Measurements from ENCODE around the gene CNOT6. TPM values are rescaled to one million over a fixed set of nuclear protein-coding genes. Genes with fewer than 3 reads are reported as not detected.
A peak's percentile ranks its signal among the peaks of the same experiment; 100 is the strongest.
"Not testable (repeated sequence)": the region's sequence is repeated elsewhere in the genome, so short reads cannot be mapped to it uniquely, and the experiment has no call there.

The CNOT6 gene
- total RNA-seq, 1 donor from 2014 or later = 21.7 TPM

DNA sequence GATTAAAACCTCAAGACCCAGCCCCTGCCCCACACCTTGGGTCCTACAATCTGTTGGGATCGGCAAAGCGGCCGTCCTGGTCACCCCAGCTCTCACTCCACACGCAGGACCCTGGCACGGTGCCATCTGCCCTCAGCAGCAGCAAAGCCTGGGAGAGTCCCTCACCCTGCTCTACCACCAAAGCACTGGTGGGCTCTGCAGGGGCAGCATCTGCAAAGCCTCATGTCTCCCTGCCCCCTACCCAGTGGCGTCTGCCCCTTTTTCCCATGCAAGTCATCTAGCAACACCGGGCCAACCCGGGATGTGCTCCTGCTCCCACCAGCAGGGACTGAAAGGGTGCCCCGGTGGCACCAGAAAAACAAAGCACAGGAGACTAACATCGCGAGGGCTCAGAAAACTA is 19.6 kb upstream of the CNOT6 start:
- no peak overlapping the region for H3K4me3 ChIP-seq
- H3K9me3 ChIP-seq = no peaks in the 10 kb centered on the region
- TF ChIP-seq, protein P1, sequence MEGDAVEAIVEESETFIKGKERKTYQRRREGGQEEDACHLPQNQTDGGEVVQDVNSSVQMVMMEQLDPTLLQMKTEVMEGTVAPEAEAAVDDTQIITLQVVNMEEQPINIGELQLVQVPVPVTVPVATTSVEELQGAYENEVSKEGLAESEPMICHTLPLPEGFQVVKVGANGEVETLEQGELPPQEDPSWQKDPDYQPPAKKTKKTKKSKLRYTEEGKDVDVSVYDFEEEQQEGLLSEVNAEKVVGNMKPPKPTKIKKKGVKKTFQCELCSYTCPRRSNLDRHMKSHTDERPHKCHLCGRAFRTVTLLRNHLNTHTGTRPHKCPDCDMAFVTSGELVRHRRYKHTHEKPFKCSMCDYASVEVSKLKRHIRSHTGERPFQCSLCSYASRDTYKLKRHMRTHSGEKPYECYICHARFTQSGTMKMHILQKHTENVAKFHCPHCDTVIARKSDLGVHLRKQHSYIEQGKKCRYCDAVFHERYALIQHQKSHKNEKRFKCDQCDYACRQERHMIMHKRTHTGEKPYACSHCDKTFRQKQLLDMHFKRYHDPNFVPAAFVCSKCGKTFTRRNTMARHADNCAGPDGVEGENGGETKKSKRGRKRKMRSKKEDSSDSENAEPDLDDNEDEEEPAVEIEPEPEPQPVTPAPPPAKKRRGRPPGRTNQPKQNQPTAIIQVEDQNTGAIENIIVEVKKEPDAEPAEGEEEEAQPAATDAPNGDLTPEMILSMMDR (IDR thresholded peaks at IDR 0.05) = no peak
- H3K27me3 ChIP-seq = no peaks in the 10 kb centered on the region
- no peak overlapping the region for H3K27ac ChIP-seq
- H3K4me1 ChIP-seq = no peaks in the 10 kb centered on the region
- H3K36me3 ChIP-seq = no peaks in the 10 kb centered on the region
- no peak for ATAC-seq
- peak; percentile 59 for DNase-seq
- intact Hi-C loops (cut with DNase I) = loop anchor here (5.0 kb wide), 1 partner anchor 182 kb away; the partner anchor contains the start of gene MAPK9

DNA sequence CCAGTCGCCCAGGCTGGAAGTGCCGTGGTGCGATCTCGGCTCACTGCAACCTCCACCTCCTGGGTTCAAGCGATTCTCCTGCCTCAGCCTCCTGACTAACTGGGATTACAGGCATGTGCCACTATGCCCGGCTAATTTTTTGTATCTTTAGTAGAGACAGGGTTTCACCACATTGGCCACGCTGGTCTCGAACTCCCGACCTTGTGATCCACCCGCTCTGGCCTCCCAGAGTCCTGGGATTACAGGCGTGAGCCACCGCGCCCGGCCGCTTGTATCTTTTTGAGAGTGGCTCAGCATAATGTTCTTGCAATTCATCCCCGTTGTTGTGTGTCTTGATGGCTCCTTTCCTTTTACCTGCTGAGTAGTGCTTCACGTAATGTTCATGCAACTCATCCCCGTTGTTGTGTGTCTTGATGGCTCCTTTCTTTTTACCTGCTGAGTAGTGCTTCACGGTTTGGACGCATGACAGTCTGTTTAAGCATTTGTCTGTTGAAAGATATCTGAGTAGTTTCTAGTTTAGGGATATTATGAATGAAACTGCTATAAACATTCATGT is 18.1 kb upstream of the CNOT6 start:
- H3K4me1 ChIP-seq; H3K27ac ChIP-seq; intact Hi-C loops (cut with DNase I); H3K36me3 ChIP-seq; H3K4me3 ChIP-seq; H3K9me3 ChIP-seq; H3K27me3 ChIP-seq; ATAC-seq: not testable (repeated sequence)
- DNase-seq = peak; percentile 34

DNA sequence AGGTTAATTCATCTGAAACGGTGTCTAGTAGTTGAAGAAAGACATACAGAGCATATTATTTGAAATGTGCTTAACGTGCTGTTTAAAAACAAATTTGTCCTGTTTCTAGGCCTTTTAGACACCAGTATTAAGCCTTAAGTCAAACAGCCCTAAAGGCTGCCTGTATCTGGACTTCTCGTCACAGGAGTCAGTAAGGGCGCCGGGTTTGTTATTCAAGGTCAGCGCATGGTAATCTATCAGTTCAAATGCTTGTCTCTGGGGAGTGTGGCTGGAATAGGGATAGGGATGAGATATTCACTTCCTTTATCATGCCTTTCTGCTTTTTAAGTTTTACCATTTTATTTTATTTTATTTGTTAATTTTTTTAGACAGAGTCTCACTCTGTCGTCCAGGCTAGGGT is 9.4 kb upstream of the CNOT6 start:
- intact Hi-C loops (cut with DNase I) = no loop called here
- no peak overlapping the region for H3K27ac ChIP-seq
- no peaks in the 10 kb centered on the region for H3K4me1 ChIP-seq
- no peak for DNase-seq
- no peak for ATAC-seq
- no peaks in the 10 kb centered on the region for H3K9me3 ChIP-seq
- H3K27me3 ChIP-seq = no peaks in the 10 kb centered on the region
- H3K4me3 ChIP-seq = no peak overlapping the region
- TF ChIP-seq, protein P1 (IDR thresholded peaks at IDR 0.05) = no peak
- no peaks in the 10 kb centered on the region for H3K36me3 ChIP-seq

DNA sequence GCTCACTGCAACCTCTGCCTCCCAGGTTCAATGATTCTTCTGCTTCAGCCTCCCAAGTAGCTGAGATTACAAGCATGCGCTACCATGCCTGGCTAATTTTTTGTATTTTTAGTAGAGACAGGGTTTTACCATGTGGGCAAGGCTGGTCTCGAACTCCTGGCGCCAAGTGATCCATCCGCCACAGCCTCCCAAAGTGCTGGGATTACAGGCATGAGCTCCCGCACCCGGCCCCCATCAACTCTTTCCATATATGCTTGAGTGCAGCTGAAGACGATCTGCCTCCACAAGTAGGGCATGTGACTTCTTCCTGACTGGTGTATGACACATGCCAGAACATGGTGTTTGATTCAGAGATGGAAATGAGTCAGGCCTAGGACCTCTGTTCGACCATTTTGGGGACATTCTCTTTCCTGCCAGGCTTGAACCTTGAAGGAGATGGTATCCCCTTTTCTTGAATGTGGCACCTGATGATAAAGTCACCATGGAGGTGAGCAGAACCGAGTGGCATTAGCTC is 7.5 kb upstream of the CNOT6 start:
- H3K36me3 ChIP-seq = no peaks in the 10 kb centered on the region
- H3K27me3 ChIP-seq = no peaks in the 10 kb centered on the region
- DNase-seq (peak; percentile 20), ATAC-seq (no peak)
- no peak overlapping the region for H3K27ac ChIP-seq
- no peak overlapping the region for H3K4me3 ChIP-seq
- H3K4me1 ChIP-seq = no peaks in the 10 kb centered on the region
- H3K9me3 ChIP-seq = no peaks in the 10 kb centered on the region
- intact Hi-C loops (cut with DNase I) = no loop called here
- TF ChIP-seq, protein P1 (IDR thresholded peaks at IDR 0.05) = no peak

DNA sequence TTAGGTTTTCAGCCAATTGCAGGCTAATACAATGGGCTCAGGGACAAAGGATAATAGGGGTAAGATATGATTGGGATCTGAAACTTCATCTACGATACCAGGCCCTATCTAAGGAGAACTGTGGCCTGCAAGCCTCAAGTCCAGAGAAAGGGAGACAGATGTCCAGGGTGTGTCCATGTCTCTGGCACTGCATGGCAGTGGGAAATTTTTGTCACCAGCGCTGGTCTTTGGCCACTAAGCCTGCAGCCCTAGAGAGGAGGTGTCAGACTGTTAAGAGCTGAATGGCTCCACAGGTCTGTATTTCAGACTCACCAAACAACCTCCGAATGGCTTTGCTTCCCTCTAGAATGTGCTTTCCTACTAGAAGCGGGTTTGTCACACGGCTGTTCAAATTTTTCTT is 6.6 kb upstream of the CNOT6 start:
- no peak overlapping the region for H3K4me3 ChIP-seq
- DNase-seq = no peak
- intact Hi-C loops (cut with DNase I) = no loop called here

DNA sequence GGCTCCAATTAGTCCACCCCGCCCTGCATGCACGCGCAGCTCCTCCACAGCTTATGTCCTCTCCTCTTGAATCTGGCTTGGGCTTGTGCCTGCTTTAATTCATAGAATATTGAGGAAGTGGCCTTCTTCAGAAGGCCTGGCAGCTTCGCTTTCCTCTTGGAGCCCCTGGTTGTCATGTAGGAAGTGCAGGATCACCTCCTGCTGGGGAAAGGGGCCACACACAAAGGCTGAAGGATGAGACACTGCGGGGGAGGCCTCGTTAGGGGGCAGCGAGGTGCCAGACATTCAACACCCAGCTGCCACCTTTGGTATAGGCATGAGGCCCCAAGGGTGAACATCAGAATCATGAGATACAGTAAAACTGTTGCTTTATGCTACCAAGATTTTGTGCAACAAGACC is 2.7 kb upstream of the CNOT6 start:
- ATAC-seq = no peak
- peaks cover 14% of the 10 kb centered on the region for H3K4me1 ChIP-seq
- no peaks in the 10 kb centered on the region for H3K36me3 ChIP-seq
- no peak overlapping the region for H3K27ac ChIP-seq
- peak; percentile 47 for DNase-seq
- no peaks in the 10 kb centered on the region for H3K9me3 ChIP-seq
- no peaks in the 10 kb centered on the region for H3K27me3 ChIP-seq
- H3K4me3 ChIP-seq = no peak overlapping the region
- TF ChIP-seq, protein P1 (IDR thresholded peaks at IDR 0.05) = no peak
- intact Hi-C loops (cut with DNase I) = no loop called here

More for the DNA sequence above, 6.6 kb upstream of the CNOT6 start:
- ATAC-seq = no peak
- Histone ChIP-seq H3K27me3 (no peaks in the 10 kb centered on the region), H3K27ac (no peak overlapping the region), H3K4me1 (no peaks in the 10 kb centered on the region), H3K36me3 (no peaks in the 10 kb centered on the region), H3K9me3 (no peaks in the 10 kb centered on the region)
- TF ChIP-seq, protein P1 (IDR thresholded peaks at IDR 0.05) = no peak

All from upper lobe of right lung (tissue), 1 donor.